Transverse colon (tissue), 3 donors: ENCODE results near the gene TTC4.

ENCODE experiments used
- EP300 ChIP-seq: sonication (generic); formaldehyde crosslinking; IDR thresholded peaks from one replicate; pipeline ENCODE4 v1.6.1; 2017; ENCODE audit warnings: antibody characterized with exemption, low read depth
- POLR2A ChIP-seq: fragments of 450-650 bp; IDR thresholded peaks from one replicate; pipeline ENCODE4 v1.6.1; 2016; ENCODE audit warnings: antibody characterized with exemption, mild to moderate bottlenecking, moderate library complexity
- TF ChIP-seq, protein P1 (sequence below), 5 experiments: fragments of 200-600 bp in 3 of 5; fragments of 450-650 bp in 2 of 5; sonication (generic) in 3 of 5; IDR thresholded peaks; 1 replicate in 2 of 5; 2 replicates in 3 of 5; pipeline ENCODE4 v1.5.1; 2016 to 2017; ENCODE audit warnings: antibody characterized with exemption in 5 of 5, inconsistent platforms in 3 of 5, mild to moderate bottlenecking in 2 of 5, moderate library complexity in 1 of 5

DNA sequence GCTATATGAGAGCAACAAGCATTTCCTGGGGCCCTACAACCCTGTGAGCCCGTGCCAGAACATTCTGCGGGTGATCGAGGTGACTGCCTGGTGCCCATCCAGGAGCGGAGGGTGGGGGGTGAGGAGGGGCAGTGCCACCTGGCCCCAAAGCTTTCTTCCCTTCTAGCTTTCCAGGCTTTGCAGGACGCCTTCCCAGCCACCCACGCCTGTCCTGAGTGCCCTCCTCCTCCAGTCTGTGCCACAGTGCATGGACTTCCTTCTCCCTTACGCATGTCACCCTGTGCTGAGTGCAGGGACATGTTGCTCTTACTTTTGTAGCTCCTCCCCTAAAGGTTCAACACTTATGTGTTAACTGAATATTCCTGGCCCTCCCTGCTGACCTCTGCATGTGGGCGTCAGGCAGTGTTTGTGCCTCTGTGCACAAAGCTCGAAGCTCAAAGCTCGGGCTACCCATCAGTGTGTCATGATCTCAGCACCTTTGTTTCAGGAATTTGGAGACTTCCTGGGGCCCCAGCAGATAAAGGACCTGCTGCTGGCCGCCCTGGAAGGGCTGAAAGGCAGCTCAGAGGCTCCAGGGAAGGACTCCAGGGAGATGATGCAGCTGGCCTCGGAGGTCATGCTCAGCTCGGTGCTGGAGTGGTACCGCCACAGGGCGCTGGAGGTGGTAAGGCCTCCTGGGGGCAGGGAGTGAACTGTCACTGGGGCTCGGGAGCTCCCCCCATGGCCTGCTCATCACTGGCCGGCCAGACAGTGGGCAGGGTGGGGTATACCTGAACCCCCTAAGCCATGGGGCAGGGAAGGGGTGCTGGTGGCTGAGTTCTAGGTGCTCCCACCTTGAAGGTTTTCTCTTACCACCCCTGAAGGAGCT is 36.7 kb upstream of the TTC4 start:
- TF ChIP-seq POLR2A (no peak), EP300 (no peak)
- TF ChIP-seq, protein P1, sequence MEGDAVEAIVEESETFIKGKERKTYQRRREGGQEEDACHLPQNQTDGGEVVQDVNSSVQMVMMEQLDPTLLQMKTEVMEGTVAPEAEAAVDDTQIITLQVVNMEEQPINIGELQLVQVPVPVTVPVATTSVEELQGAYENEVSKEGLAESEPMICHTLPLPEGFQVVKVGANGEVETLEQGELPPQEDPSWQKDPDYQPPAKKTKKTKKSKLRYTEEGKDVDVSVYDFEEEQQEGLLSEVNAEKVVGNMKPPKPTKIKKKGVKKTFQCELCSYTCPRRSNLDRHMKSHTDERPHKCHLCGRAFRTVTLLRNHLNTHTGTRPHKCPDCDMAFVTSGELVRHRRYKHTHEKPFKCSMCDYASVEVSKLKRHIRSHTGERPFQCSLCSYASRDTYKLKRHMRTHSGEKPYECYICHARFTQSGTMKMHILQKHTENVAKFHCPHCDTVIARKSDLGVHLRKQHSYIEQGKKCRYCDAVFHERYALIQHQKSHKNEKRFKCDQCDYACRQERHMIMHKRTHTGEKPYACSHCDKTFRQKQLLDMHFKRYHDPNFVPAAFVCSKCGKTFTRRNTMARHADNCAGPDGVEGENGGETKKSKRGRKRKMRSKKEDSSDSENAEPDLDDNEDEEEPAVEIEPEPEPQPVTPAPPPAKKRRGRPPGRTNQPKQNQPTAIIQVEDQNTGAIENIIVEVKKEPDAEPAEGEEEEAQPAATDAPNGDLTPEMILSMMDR (IDR thresholded peaks at IDR 0.05): no peak
